Limb (tissue), 2 donors: ENCODE data around the gene VTI1A.
"Not testable (repeated sequence)": the region's sequence is repeated elsewhere in the genome, so short reads cannot be mapped to it uniquely, and the experiment has no call there.

Experiments used
- DNase-seq, 2 donors: peaks; one replicate each; pipeline ENCODE4 v3.0.0-alpha.2; 2016; ENCODE audit errors: extremely low spot score in 2 of 2

VTI1A gene

DNA sequence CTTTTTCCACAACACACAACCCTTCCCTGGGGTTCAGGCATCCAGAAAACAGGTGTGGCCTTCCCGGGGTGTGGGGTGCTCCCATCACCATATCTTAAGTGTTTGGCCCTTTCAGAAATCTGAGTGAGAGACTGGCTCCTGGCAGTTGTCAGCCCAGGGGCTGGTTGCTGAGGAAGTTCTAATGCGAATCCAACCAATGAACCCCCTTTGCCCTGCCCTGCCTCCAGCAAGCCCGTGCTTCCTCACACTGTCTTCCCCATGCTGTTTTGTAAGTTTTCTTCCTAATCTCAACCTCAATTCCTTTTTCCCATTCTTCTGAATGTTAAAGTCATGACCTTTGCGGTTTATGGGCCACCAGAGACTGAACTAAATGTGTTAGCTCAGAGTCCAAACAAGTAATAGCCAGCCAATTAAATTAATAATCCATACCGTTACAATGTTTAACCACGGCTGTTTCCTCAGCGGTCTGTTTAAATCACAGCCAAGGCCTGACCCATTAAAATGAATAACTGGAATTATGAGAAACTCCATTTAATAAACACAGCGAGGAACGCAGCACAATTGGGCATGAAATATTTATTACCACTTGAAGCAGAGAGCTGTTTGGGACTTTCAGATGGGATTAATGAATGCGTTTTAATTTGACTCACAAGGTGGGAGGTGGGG is 412.1 kb downstream of the VTI1A start:
- no peak for DNase-seq

DNA sequence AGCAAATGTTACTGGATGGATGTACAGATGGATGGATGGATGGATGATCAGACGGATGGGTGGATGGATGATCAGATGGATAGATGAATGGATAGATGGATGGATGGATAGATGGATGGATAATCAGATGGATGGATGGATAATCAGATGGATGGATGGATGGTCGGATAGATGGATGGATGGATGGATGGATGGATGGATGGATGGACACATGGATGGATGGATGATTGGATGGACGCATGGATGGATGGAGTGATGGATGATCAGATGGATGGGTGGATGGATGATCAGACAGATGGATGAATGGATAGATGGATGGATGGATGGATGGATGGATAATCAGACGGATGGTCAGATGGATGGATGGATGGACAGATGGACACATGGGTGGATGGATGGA is 412.8 kb downstream of the VTI1A start:
- no peak for DNase-seq

DNA sequence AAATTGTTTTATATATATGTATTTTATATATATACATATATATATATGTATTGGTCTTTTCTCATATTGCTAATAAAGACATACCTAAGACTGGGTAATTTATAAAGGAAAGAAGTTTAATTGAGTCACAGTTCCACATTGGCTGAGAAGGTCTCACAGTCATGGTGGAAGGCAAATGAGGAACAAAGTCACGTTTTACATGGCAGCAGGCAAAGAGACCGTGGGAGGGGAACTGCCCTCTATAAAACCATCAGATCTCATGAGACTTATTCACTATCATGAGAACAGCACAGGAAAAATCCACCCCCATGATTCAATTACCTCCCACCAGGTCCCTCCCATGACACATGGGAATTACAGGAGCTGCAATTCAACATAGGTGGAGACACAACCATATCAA is 416.4 kb downstream of the VTI1A start:
- not testable (repeated sequence) for DNase-seq
